ENCODE results near the gene ULK4. TPM values are rescaled to one million over a fixed set of nuclear protein-coding genes. Genes with fewer than 3 reads are reported as not detected.

ULK4 gene
- total RNA-seq, 4 donors from 2014 or later = 15.8 to 20.6 (median 16.3) TPM

DNA sequence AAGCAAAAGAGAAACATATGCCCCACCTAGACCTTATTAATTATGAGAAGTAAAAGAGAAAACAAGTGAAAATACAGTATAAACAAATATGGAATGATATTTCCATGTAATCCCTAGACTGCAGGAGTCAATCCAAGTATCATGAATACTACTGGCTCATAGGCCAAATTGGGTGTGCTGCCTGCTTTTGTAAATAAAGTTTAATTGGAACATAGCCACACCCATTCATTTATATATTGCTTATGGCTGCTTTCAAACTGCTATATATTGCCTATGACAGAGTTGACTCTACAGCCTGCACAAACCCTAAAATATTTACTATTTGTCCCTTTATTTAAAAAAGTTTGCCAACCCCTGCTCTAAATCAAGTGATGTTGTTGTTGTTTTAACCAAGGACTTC, 5.3 kb downstream of the ULK4 start:
- TF ChIP-seq, protein P1, sequence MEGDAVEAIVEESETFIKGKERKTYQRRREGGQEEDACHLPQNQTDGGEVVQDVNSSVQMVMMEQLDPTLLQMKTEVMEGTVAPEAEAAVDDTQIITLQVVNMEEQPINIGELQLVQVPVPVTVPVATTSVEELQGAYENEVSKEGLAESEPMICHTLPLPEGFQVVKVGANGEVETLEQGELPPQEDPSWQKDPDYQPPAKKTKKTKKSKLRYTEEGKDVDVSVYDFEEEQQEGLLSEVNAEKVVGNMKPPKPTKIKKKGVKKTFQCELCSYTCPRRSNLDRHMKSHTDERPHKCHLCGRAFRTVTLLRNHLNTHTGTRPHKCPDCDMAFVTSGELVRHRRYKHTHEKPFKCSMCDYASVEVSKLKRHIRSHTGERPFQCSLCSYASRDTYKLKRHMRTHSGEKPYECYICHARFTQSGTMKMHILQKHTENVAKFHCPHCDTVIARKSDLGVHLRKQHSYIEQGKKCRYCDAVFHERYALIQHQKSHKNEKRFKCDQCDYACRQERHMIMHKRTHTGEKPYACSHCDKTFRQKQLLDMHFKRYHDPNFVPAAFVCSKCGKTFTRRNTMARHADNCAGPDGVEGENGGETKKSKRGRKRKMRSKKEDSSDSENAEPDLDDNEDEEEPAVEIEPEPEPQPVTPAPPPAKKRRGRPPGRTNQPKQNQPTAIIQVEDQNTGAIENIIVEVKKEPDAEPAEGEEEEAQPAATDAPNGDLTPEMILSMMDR (IDR thresholded peaks at IDR 0.05) = no peak
- no peak for ATAC-seq (ENCODE audit: low FRiP score)
- no peak for DNase-seq (ENCODE audit: low spot score)

DNA sequence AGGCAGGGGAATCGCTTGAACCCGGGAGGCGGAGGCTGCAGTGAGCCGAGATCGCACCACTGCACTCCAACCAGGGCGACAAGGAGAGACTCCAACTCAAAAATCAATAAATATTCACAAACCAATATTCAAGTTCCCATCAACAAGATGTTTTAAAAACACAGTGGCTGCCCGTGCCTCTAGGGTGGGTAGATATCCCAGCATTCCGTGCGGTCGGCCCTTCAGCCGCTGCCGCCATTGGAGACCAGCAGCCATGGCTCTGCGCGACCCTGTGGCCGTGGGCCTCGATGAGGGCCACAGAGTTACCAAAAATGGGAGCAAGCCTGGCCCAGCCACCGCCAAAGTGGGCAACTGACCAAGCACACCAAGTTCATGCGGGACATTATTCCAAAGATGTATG, 6.7 kb downstream of the ULK4 start:
- TF ChIP-seq, protein P1 (IDR thresholded peaks at IDR 0.05) = no peak
- DNase-seq (ENCODE audit: low spot score) (no peak), ATAC-seq (ENCODE audit: low FRiP score) (no peak)

DNA sequence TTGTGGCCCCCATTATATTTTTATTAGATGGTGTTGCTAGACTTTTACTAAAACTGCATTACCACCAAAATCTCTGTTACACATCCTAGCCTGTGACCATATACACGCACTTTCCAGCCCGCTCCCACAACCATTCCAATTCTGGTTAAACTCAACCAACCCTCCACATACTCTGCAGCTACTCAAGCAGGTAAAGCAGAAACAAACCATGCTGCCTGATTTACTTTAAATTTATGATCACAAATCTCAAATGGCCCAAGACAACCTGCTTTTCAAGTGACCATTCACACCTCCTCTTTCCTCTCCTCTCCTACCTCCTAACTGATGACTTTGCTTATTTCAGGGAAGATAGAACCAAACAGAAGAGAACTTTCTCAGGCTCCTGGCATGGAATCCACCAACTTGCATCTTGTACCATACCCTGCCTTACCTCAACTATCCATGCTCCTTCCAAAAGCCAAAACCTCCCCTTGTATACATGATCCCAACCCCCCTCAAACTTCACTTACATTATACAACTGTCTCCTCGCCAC, 18.5 kb downstream of the ULK4 start:
- DNase-seq (ENCODE audit: low spot score) (no peak), ATAC-seq (ENCODE audit: low FRiP score) (no peak)
- TF ChIP-seq, protein P1 (IDR thresholded peaks at IDR 0.05) = no peak

DNA sequence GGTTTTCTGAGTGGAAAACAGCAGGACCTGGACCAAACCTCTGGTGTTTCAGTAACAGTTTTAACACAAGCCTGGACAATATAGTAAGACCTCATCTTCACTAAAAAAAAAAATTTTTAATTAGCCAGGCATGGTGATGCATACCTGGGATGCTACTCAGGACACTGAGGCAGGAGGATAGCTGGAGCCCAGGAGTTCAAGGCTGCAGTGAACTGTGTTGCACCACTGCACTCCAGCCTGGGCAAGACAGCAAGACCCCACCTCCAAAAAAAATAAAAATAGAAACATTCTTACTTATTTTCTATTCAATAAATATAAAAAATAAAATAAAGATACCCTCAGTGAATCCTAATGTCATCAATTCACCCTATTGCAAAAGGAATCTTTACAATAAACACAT, 21.5 kb downstream of the ULK4 start:
- no peak for DNase-seq (ENCODE audit: low spot score)

DNA sequence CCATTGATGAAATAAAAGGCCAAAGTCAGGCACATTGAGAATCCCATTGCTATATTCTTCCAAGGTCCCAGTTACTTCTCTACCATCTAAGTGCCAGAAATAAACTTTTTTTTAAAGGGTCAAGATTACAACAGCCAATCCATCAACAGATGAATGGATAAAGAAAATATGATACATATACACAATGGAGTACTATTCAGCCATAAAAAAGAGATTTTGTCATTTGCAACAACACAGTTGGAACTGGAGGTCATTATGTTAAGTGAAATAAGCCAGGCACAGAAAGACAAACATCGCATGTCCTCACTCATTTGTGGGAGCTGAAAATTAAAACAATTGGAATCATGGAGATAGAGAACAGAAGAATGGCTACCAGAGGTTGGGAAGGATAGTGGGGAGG, 25.5 kb downstream of the ULK4 start:
- no peak for DNase-seq (ENCODE audit: low spot score)
- TF ChIP-seq, protein P1 (IDR thresholded peaks at IDR 0.05) = no peak
- ATAC-seq (ENCODE audit: low FRiP score) = no peak

More for the DNA sequence above, 21.5 kb downstream of the ULK4 start:
- TF ChIP-seq, protein P1 (IDR thresholded peaks at IDR 0.05) = no peak
- no peak for ATAC-seq (ENCODE audit: low FRiP score)

DNA sequence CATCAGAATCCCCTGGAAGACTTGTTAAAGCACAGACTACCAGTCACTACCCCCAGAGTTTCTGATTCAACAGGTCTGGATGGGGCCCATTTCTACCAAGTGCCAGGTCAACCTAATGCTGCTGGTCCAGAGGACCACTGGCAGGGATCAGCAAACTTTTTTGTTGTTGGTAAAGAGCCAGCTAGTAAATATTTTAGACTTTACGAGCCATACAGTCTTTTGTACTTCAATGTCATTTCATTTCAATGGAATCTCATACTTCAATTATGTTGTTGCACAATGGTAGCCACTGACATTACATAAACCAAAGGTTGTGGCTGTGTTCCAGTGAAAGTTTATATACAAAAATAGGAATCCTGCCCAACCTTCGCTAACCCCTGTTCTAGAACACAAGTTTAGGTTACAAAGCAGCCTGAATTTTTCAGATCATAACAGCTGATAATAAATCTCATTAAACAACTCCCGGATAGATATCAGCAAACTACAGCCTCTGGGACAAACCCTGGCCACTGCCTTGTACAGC, 28.7 kb downstream of the ULK4 start:
- TF ChIP-seq, protein P1 (IDR thresholded peaks at IDR 0.05) = no peak
- DNase-seq (ENCODE audit: low spot score) = no peak
- peak; percentile 28 for ATAC-seq (ENCODE audit: low FRiP score)

DNA sequence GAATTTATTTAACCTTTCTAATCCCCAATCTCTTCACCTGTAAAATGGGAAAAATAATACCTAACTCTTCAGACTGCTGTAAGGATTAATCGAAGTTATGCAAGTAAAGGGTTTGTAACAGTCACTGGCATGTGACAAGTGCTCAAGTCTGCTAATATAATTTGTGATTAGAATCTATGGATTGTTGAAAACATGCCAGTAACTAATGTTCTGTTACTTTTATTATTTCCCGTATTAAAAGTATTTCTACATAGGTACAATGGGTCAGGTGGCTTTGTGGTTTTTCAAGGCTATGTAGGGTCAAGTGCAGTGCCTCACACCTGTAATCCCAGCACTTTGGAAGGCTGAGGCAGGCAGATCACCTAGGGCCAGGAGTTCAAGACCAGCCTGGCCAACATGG, 29.4 kb downstream of the ULK4 start:
- TF ChIP-seq, protein P1 (IDR thresholded peaks at IDR 0.05) = no peak
- no peak for DNase-seq (ENCODE audit: low spot score)
- no peak for ATAC-seq (ENCODE audit: low FRiP score)

All from omental fat pad (tissue), 4 donors.